OCI-LY7 (cell line): ENCODE results near the gene CFAP107.

ENCODE experiments used
- EZH2phosphoT487 ChIP-seq: fragments of 200-600 bp; sonication (generic); IDR thresholded peaks from 2 replicates; pipeline ENCODE4 v1.6.1; 2018; ENCODE audit warnings: low read depth, borderline replicate concordance, mild to moderate bottlenecking, mixed run types, antibody characterized with exemption, low read length, moderate library complexity, mixed read lengths
- TF ChIP-seq, protein P1 (sequence below): fragments of 200-600 bp; sonication (generic); conservative IDR thresholded peaks from 2 replicates; pipeline ENCODE4 v1.5.1; 2014; ENCODE audit warnings: mild to moderate bottlenecking, antibody characterized with exemption, low read length, moderate library complexity, mixed read lengths

DNA sequence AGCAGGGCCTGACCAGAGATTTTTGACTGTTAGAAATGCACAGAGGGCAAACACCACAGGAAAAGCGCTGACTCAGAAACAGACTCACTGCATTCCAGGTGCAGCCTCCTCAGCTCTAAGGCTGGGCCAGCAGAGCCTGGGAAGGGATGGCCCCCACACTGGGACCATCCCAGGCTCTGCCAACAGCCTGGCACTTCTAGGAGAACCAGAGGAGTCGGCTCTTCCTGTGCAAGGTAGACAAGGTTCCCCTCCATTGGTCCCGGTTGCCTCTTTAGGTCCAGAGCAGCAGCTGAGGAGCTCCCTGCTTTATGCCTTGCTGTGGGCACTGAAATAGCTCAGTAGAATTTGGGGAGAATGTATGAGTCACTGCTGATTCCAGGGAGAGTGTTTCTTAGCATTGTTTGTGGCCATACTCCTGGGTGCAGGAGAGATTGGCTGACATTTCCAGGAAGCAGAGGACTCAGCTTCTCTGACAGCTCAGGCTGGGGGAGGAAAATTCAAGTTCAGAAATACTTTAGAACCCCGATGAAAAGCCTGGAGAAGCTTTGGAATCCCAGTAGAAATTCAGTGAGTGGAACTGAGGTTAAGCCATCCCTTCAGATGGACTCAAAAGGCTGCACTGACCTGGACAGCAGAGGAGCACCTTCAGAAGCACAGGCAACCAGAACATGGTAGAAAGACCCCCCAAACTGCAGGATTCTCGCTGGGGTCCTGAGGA, 64.8 kb downstream of the CFAP107 start:
- TF ChIP-seq, protein P1, sequence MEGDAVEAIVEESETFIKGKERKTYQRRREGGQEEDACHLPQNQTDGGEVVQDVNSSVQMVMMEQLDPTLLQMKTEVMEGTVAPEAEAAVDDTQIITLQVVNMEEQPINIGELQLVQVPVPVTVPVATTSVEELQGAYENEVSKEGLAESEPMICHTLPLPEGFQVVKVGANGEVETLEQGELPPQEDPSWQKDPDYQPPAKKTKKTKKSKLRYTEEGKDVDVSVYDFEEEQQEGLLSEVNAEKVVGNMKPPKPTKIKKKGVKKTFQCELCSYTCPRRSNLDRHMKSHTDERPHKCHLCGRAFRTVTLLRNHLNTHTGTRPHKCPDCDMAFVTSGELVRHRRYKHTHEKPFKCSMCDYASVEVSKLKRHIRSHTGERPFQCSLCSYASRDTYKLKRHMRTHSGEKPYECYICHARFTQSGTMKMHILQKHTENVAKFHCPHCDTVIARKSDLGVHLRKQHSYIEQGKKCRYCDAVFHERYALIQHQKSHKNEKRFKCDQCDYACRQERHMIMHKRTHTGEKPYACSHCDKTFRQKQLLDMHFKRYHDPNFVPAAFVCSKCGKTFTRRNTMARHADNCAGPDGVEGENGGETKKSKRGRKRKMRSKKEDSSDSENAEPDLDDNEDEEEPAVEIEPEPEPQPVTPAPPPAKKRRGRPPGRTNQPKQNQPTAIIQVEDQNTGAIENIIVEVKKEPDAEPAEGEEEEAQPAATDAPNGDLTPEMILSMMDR: no peak
- no peak for TF ChIP-seq EZH2phosphoT487
